Osteocyte (in vitro differentiated cells): ENCODE results near the gene KLK3. TPM values are rescaled to one million over a fixed set of nuclear protein-coding genes. Genes with fewer than 3 reads are reported as not detected.
"Not testable (repeated sequence)": the region's sequence is repeated elsewhere in the genome, so short reads cannot be mapped to it uniquely, and the experiment has no call there.

Source experiments
- DNase-seq: peaks from one replicate; pipeline ENCODE4 v3.0.0; 2021; ENCODE audit warnings: mixed read lengths; ENCODE audit not compliant: unreplicated experiment; ENCODE audit errors: extremely low spot score
- H3K27ac Mint-ChIP-seq: one replicate; pipeline ENCODE4 v1.8.0; 2021; ENCODE audit warnings: mild to moderate bottlenecking, mixed read lengths; ENCODE audit not compliant: unreplicated experiment
- H3K27me3 Mint-ChIP-seq: one replicate; pipeline ENCODE4 v1.8.0; 2021; ENCODE audit warnings: mixed read lengths; ENCODE audit not compliant: unreplicated experiment
- H3K36me3 Mint-ChIP-seq: one replicate; pipeline ENCODE4 v1.8.0; 2021; ENCODE audit warnings: mixed read lengths; ENCODE audit not compliant: unreplicated experiment
- H3K4me1 Mint-ChIP-seq: one replicate; pipeline ENCODE4 v1.8.0; 2021; ENCODE audit warnings: mixed read lengths; ENCODE audit not compliant: unreplicated experiment
- H3K4me3 Mint-ChIP-seq: one replicate; pipeline ENCODE4 v1.8.0; 2021; ENCODE audit warnings: mild to moderate bottlenecking, moderate library complexity, mixed read lengths; ENCODE audit not compliant: unreplicated experiment
- H3K9me3 Mint-ChIP-seq: one replicate; pipeline ENCODE4 v1.8.0; 2021; ENCODE audit warnings: mixed read lengths; ENCODE audit not compliant: unreplicated experiment
- CTCF ChIP-seq: fragments of 200-600 bp; sonication (generic); IDR thresholded peaks from 2 replicates; pipeline ENCODE4 v1.5.0; 2021; ENCODE audit warnings: antibody characterized with exemption, mild to moderate bottlenecking, moderate library complexity
- long read RNA-seq: library from polyadenylated mRNA; unstranded; transcript quantifications from one replicate; pipeline ENCODE4 v2.0.0, GENCODE V29; 2021
- total RNA-seq: library from RNA; stranded (reverse); gene quantifications from 2 replicates; pipeline ENCODE4 v1.2.1, GENCODE V29; 2021

KLK3 gene
- total RNA-seq = not detected in 2 replicates
- long read RNA-seq = 0 reads

DNA sequence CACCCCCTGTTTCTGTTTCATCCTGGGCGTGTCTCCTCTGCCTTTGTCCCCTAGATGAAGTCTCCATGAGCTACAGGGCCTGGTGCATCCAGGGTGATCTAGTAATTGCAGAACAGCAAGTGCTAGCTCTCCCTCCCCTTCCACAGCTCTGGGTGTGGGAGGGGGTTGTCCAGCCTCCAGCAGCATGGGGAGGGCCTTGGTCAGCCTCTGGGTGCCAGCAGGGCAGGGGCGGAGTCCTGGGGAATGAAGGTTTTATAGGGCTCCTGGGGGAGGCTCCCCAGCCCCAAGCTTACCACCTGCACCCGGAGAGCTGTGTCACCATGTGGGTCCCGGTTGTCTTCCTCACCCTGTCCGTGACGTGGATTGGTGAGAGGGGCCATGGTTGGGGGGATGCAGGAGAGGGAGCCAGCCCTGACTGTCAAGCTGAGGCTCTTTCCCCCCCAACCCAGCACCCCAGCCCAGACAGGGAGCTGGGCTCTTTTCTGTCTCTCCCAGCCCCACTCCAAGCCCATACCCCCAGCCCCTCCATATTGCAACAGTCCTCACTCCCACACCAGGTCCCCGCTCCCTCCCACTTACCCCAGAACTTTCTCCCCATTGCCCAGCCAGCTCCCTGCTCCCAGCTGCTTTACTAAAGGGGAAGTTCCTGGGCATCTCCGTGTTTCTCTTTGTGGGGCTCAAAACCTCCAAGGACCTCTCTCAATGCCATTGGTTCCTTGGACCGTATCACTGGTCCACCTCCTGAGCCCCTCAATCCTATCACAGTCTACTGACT, at the start of gene KLK3:
Gene KLK3, plus strand, starts transcription at position 280 of the 775 bp plus-strand sequence. Its CDS starts 41 bp downstream, at position 321.
- no peak for DNase-seq
- Mint-ChIP-seq H3K4me1 (no peaks in the 10 kb centered on the region), H3K27me3 (no peaks in the 10 kb centered on the region), H3K4me3 (no peak within 1 kb of the TSS), H3K36me3 (no peaks in the 10 kb centered on the region), H3K27ac (no peak within 1 kb of the TSS), H3K9me3 (peaks cover 4% of the 10 kb centered on the region)
- no peak for TF ChIP-seq CTCF

GRCh38 chr19:50808856-50809255, 45.9 kb upstream of the KLK3 start:
- no peak for DNase-seq
- H3K27ac Mint-ChIP-seq = no peak overlapping the region
- H3K4me3 Mint-ChIP-seq = no peak overlapping the region
- no peaks in the 10 kb centered on the region for H3K36me3 Mint-ChIP-seq
- no peaks in the 10 kb centered on the region for H3K9me3 Mint-ChIP-seq
- H3K4me1 Mint-ChIP-seq = peaks cover 14% of the 10 kb centered on the region
- H3K27me3 Mint-ChIP-seq = peaks cover 4% of the 10 kb centered on the region
- no peak for TF ChIP-seq CTCF

DNA sequence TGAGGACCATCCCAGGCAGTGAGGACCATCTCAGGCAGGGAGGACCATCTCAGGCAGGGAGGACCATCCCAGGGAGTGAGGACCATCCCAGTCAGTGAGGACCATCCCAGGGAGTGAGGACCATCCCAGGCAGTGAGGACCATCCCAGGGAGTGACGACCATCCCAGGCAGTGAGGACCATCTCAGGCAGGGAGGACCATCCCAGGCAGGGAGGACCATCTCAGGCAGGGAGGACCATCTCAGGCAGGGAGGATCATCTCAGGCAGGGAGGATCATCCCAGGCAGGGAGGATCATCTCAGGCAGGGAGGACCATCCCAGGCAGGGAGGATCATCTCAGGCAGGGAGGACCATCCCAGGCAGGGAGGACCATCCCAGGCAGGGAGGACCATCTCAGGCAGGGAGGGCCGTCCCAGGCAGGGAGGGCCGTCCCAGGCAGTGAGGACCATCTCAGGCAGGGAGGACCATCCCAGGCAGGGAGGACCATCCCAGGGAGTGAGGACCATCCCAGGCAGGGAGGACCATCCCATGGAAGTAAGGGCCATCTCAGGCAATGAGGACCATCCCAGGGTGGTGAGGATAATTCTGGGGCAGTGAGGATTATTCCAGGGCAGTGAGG, 43.0 kb upstream of the KLK3 start:
- not testable (repeated sequence) for DNase-seq, H3K9me3 Mint-ChIP-seq, H3K27me3 Mint-ChIP-seq, H3K4me3 Mint-ChIP-seq, H3K36me3 Mint-ChIP-seq, H3K27ac Mint-ChIP-seq, H3K4me1 Mint-ChIP-seq

- peaks cover 15% of the 10 kb centered on the region for H3K27me3 Mint-ChIP-seq
- H3K27ac Mint-ChIP-seq = no peak overlapping the region
- H3K36me3 Mint-ChIP-seq = no peaks in the 10 kb centered on the region
- no peak overlapping the region for H3K4me3 Mint-ChIP-seq
- no peaks in the 10 kb centered on the region for H3K9me3 Mint-ChIP-seq
- peaks cover 1% of the 10 kb centered on the region for H3K4me1 Mint-ChIP-seq
- TF ChIP-seq CTCF = no peak
- DNase-seq = no peak
Observed at GRCh38 chr19:50812474-50812873, 42.2 kb upstream of the KLK3 start.

- H3K4me1 Mint-ChIP-seq = peaks cover 11% of the 10 kb centered on the region
- H3K9me3 Mint-ChIP-seq = no peaks in the 10 kb centered on the region
- no peak for TF ChIP-seq CTCF
- no peak for DNase-seq
- no peak overlapping the region for H3K4me3 Mint-ChIP-seq
- H3K27ac Mint-ChIP-seq = no peak overlapping the region
- H3K36me3 Mint-ChIP-seq = no peaks in the 10 kb centered on the region
- H3K27me3 Mint-ChIP-seq = peaks cover 29% of the 10 kb centered on the region
Observed at GRCh38 chr19:50814883-50815282, 39.8 kb upstream of the KLK3 start.
